NT2/D1 (cell line): ENCODE measurements around the gene LRRC45.

Experiments used
- DNase-seq: peaks from one replicate; pipeline ENCODE4 v3.0.0-alpha.2; 2011; ENCODE audit warnings: low read depth, low spot score
- H3K27me3 ChIP-seq: 2 replicates; pipeline ENCODE4 v1.6.0; 2011; ENCODE audit warnings: mild to moderate bottlenecking; ENCODE audit not compliant: insufficient read length, insufficient read depth
- H3K36me3 ChIP-seq: 2 replicates; pipeline ENCODE4 v1.6.1; 2011; ENCODE audit warnings: mild to moderate bottlenecking, low read length, mixed read lengths; ENCODE audit not compliant: insufficient read depth, insufficient read length
- H3K4me1 ChIP-seq: 2 replicates; pipeline ENCODE4 v1.5.1; 2011; ENCODE audit not compliant: insufficient read depth, insufficient read length
- H3K4me3 ChIP-seq: 2 replicates; pipeline ENCODE4 v1.5.1; 2011; ENCODE audit warnings: low read depth; ENCODE audit not compliant: insufficient read length
- H3K9ac ChIP-seq: 2 replicates; pipeline ENCODE4 v1.6.0; 2011; ENCODE audit warnings: low read depth; ENCODE audit not compliant: insufficient read length
- H3K9me3 ChIP-seq: 2 replicates; pipeline ENCODE4 v1.5.1; 2011; ENCODE audit warnings: mild to moderate bottlenecking, low read length; ENCODE audit not compliant: insufficient read depth
- SUZ12 ChIP-seq: IDR thresholded peaks from 2 replicates; pipeline ENCODE4 v1.6.1; 2011; ENCODE audit not compliant: insufficient read length, insufficient read depth; ENCODE audit errors: extremely low read depth
- YY1 ChIP-seq: IDR thresholded peaks from 2 replicates; pipeline ENCODE4 v1.6.1; 2011; ENCODE audit not compliant: insufficient read length, insufficient read depth
- ZNF274 ChIP-seq: IDR thresholded peaks from 2 replicates; pipeline ENCODE4 v1.6.1; 2011; ENCODE audit warnings: mild to moderate bottlenecking, low read depth, low read length

The LRRC45 gene

DNA sequence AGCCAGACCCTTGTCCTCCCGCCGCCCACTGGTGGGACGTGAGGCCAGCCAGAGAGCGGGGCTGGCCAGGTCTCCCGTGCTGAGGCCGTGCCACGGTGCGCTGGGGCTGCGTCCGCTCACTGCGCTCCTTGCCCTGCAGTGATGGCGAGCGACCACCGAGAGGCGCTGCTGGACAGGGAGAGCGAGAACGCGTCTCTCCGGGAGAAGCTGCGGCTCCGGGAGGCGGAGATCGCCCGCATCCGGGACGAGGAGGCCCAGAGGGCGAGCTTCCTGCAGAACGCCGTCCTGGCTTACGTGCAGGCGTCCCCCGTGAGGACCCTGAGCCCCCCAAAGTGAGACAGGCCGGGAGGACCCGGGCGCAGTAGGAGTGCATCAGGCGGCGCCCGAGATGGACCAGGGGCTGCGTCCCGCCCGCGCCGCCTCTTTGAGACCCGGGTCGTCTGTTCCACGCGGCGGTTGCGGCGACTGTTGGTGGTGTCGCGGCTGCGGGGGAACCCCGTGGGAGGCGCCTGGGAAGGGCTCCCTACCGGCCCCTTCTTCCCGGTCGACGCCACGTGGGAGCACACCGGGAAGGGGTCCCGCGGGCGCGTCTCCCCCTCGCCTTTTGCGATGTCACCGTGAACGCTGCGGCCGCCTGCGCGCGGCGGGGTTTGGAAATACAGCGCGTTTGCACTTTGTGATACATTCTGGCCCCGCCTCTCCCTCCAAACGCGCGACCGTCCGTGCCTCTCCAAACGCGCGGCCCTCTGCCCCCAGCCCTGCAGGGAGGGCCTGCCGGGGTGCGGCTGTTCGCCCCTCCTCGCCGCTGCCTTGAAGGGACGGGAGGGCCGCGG is 7.6 kb downstream of the LRRC45 start:
- Histone ChIP-seq H3K4me3 (peak overlapping the region; percentile 54), H3K9ac (peak overlapping the region; percentile 84), H3K9me3 (no peaks in the 10 kb centered on the region), H3K27me3 (peaks cover 6% of the 10 kb centered on the region), H3K36me3 (peaks cover 54% of the 10 kb centered on the region), H3K4me1 (peaks cover 29% of the 10 kb centered on the region)
- TF ChIP-seq YY1 (no peak), SUZ12 (no peak), ZNF274 (no peak)
- DNase-seq, result peak; percentile 63

DNA sequence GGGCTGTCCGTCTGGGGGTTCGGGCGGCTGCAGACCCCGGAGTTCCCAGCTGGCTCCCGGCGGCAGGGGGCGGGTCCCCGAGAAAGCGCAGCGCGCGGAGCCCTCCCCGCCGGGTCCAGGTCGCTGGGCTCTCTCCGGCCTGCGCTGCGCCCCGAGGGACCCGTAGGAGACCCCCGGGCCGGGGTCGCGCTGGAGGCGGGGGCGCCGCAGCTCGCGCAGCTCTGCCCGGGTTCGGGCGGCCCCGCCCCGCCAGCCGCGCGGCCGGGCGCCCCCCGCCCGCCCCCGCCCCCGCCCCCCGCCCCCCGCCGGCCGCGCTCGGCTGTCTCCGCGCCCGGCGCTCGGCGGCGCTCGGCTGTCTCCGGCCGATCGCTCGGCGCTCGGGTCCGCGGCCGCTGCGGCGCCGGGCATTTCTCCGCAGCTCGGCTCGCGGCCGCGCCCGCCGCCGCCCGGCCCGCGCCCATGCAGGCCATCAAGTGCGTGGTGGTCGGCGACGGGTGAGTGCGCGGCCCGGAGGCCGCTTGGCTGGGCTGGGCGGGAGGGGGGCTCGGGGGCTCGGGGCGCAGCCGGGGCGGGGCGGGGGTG is 8.3 kb downstream of the LRRC45 start, which contains the start of gene RAC3:
Gene RAC3, plus strand, starts transcription at position 376 of the 582 bp plus-strand sequence. Its CDS starts 84 bp downstream, at position 460.
- Histone ChIP-seq H3K4me3 (peak within 1 kb of the TSS; percentile 73), H3K36me3 (peaks cover 54% of the 10 kb centered on the region), H3K9me3 (no peaks in the 10 kb centered on the region), H3K4me1 (peaks cover 35% of the 10 kb centered on the region), H3K9ac (peak within 1 kb of the TSS; percentile 93), H3K27me3 (peaks cover 10% of the 10 kb centered on the region)
- DNase-seq, result no peak
- TF ChIP-seq ZNF274, result no peak
- TF ChIP-seq YY1, result no peak
- TF ChIP-seq SUZ12, result no peak

GRCh38 chr17:82031885-82032627 is 9.0 kb downstream of the LRRC45 start:
- Histone ChIP-seq H3K4me1 (peaks cover 38% of the 10 kb centered on the region), H3K27me3 (peaks cover 10% of the 10 kb centered on the region), H3K9me3 (no peaks in the 10 kb centered on the region), H3K36me3 (peaks cover 56% of the 10 kb centered on the region), H3K9ac (peak overlapping the region; percentile 93), H3K4me3 (peak overlapping the region; percentile 73)
- TF ChIP-seq YY1 (no peak), ZNF274 (no peak), SUZ12 (no peak)
- no peak for DNase-seq

GRCh38 chr17:82033359-82034085 is 10.4 kb downstream of the LRRC45 start:
- peaks cover 38% of the 10 kb centered on the region for H3K4me1 ChIP-seq
- no peaks in the 10 kb centered on the region for H3K9me3 ChIP-seq
- no peak for TF ChIP-seq YY1
- no peak for TF ChIP-seq SUZ12
- TF ChIP-seq ZNF274, result no peak
- H3K36me3 ChIP-seq, result peaks cover 49% of the 10 kb centered on the region
- no peak for DNase-seq
- peaks cover 10% of the 10 kb centered on the region for H3K27me3 ChIP-seq
- no peak overlapping the region for H3K4me3 ChIP-seq
- H3K9ac ChIP-seq, result no peak overlapping the region

- H3K9me3 ChIP-seq, result no peaks in the 10 kb centered on the region
- peaks cover 39% of the 10 kb centered on the region for H3K36me3 ChIP-seq
- peaks cover 38% of the 10 kb centered on the region for H3K4me1 ChIP-seq
- peak overlapping the region; percentile 36 for H3K9ac ChIP-seq
- H3K27me3 ChIP-seq, result peaks cover 11% of the 10 kb centered on the region
- no peak overlapping the region for H3K4me3 ChIP-seq
- TF ChIP-seq SUZ12 (no peak), YY1 (no peak), ZNF274 (no peak)
- DNase-seq, result no peak
Measured at GRCh38 chr17:82034371-82035011, 11.4 kb downstream of the LRRC45 start.

DNA sequence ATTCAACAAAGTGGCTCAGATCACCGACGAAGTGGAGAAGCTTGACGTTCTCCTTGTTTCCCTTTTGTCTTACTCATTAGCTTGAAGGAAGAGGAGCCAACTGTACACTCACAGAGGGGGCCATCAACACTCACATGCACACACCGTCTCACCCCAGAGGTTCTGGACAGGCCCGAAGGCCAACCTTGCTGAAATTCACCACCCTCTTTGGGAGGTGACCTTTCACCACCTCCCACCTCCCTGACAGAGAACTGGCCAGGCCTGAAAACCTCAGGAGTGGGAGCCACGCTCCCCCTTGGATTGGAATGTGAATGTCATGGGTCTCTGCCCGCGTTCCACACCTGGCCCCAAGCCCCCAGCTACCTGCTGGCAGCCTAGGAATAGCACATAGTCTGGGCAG is 12.4 kb downstream of the LRRC45 start:
- Histone ChIP-seq H3K27me3 (peaks cover 15% of the 10 kb centered on the region), H3K4me3 (no peak overlapping the region), H3K9me3 (no peaks in the 10 kb centered on the region), H3K9ac (peak overlapping the region; percentile 63), H3K4me1 (peaks cover 33% of the 10 kb centered on the region), H3K36me3 (peaks cover 34% of the 10 kb centered on the region)
- no peak for DNase-seq
- no peak for TF ChIP-seq YY1
- TF ChIP-seq ZNF274, result no peak
- TF ChIP-seq SUZ12, result no peak
